HL-60 (cell line): ENCODE measurements around the gene DLG5.

Source experiments
- DNase-seq, 2 experiments: peaks; one replicate each; pipeline ENCODE4 v3.0.0-alpha.2; 2010 to 2020; ENCODE audit warnings: low read depth in 1 of 2, low spot score in 1 of 2
- H3K27ac ChIP-seq: fragments of 250-450 bp; sonication (Bioruptor Pico); replicated peaks from 2 replicates; pipeline ENCODE4 v1.5.1; 2020; ENCODE audit warnings: mild to moderate bottlenecking, moderate library complexity
- H3K27me3 ChIP-seq: fragments of 250-450 bp; sonication (Bioruptor Pico); 2 replicates; pipeline ENCODE4 v1.5.1; 2021; ENCODE audit warnings: mild to moderate bottlenecking, moderate library complexity; ENCODE audit not compliant: insufficient read depth, poor library complexity, severe bottlenecking
- H3K4me3 ChIP-seq: replicated peaks from 2 replicates; pipeline ENCODE4 v1.5.1; 2011; ENCODE audit warnings: mild to moderate bottlenecking, control low read depth, low read length; ENCODE audit not compliant: insufficient read depth
- GABPA ChIP-seq: IDR thresholded peaks from 2 replicates; pipeline ENCODE4 v1.6.1; 2012; ENCODE audit warnings: low read depth
- POLR2AphosphoS5 ChIP-seq: IDR thresholded peaks from 2 replicates; pipeline ENCODE4 v1.6.1; 2012; ENCODE audit warnings: low read depth
- SPI1 ChIP-seq: IDR thresholded peaks from 2 replicates; pipeline ENCODE4 v1.6.1; 2012; ENCODE audit warnings: low read depth, mild to moderate bottlenecking, borderline replicate concordance
- TF ChIP-seq, protein P1 (sequence below): IDR thresholded peaks from 2 replicates; pipeline ENCODE4 v1.6.1; 2012; ENCODE audit warnings: low read depth; ENCODE audit not compliant: insufficient replicate concordance
- TF ChIP-seq, protein P2 (sequence below): IDR thresholded peaks from one replicate; pipeline ENCODE4 v1.5.1; 2011; ENCODE audit warnings: low read length, control low read depth, inconsistent platforms; ENCODE audit not compliant: insufficient read depth

DLG5 gene

DNA sequence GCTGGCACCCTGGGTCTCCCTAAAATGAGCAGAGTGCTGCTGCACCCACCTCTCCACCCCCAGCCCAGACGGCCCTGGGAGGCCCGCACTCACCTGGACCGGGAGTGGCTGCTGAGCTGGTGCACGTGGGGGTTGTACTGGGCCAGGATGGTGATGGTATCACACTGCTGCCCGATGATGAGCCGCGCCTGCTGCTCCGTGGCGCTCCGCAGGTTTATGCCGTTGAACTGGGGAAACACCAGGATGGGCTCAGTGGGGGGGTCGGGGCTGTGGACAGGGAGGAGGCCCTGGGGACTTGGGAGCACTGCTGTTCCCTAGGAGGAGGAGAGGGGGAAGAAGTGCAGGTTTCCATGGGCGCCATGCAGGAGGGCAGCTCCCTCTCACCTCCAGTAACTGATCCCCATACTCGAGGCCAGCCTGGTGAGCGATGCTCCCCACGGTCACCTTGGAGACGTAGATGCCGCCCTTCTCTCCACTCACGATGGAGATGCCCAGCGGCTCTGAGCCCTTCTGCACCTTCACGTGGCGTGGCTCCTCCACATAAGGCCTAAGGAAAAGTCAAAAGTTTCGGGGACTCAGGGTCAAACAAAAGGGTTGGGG, 114.6 kb downstream of the DLG5 start:
- H3K27me3 ChIP-seq, result no peaks in the 10 kb centered on the region
- no peak for DNase-seq
- H3K27ac ChIP-seq, result no peak overlapping the region
- no peak overlapping the region for H3K4me3 ChIP-seq
- TF ChIP-seq GABPA, result no peak
- TF ChIP-seq, protein P1, sequence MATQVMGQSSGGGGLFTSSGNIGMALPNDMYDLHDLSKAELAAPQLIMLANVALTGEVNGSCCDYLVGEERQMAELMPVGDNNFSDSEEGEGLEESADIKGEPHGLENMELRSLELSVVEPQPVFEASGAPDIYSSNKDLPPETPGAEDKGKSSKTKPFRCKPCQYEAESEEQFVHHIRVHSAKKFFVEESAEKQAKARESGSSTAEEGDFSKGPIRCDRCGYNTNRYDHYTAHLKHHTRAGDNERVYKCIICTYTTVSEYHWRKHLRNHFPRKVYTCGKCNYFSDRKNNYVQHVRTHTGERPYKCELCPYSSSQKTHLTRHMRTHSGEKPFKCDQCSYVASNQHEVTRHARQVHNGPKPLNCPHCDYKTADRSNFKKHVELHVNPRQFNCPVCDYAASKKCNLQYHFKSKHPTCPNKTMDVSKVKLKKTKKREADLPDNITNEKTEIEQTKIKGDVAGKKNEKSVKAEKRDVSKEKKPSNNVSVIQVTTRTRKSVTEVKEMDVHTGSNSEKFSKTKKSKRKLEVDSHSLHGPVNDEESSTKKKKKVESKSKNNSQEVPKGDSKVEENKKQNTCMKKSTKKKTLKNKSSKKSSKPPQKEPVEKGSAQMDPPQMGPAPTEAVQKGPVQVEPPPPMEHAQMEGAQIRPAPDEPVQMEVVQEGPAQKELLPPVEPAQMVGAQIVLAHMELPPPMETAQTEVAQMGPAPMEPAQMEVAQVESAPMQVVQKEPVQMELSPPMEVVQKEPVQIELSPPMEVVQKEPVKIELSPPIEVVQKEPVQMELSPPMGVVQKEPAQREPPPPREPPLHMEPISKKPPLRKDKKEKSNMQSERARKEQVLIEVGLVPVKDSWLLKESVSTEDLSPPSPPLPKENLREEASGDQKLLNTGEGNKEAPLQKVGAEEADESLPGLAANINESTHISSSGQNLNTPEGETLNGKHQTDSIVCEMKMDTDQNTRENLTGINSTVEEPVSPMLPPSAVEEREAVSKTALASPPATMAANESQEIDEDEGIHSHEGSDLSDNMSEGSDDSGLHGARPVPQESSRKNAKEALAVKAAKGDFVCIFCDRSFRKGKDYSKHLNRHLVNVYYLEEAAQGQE, result no peak
- no peak for TF ChIP-seq SPI1
- TF ChIP-seq, protein P2, sequence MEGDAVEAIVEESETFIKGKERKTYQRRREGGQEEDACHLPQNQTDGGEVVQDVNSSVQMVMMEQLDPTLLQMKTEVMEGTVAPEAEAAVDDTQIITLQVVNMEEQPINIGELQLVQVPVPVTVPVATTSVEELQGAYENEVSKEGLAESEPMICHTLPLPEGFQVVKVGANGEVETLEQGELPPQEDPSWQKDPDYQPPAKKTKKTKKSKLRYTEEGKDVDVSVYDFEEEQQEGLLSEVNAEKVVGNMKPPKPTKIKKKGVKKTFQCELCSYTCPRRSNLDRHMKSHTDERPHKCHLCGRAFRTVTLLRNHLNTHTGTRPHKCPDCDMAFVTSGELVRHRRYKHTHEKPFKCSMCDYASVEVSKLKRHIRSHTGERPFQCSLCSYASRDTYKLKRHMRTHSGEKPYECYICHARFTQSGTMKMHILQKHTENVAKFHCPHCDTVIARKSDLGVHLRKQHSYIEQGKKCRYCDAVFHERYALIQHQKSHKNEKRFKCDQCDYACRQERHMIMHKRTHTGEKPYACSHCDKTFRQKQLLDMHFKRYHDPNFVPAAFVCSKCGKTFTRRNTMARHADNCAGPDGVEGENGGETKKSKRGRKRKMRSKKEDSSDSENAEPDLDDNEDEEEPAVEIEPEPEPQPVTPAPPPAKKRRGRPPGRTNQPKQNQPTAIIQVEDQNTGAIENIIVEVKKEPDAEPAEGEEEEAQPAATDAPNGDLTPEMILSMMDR, result no peak
- no peak for TF ChIP-seq POLR2AphosphoS5

DNA sequence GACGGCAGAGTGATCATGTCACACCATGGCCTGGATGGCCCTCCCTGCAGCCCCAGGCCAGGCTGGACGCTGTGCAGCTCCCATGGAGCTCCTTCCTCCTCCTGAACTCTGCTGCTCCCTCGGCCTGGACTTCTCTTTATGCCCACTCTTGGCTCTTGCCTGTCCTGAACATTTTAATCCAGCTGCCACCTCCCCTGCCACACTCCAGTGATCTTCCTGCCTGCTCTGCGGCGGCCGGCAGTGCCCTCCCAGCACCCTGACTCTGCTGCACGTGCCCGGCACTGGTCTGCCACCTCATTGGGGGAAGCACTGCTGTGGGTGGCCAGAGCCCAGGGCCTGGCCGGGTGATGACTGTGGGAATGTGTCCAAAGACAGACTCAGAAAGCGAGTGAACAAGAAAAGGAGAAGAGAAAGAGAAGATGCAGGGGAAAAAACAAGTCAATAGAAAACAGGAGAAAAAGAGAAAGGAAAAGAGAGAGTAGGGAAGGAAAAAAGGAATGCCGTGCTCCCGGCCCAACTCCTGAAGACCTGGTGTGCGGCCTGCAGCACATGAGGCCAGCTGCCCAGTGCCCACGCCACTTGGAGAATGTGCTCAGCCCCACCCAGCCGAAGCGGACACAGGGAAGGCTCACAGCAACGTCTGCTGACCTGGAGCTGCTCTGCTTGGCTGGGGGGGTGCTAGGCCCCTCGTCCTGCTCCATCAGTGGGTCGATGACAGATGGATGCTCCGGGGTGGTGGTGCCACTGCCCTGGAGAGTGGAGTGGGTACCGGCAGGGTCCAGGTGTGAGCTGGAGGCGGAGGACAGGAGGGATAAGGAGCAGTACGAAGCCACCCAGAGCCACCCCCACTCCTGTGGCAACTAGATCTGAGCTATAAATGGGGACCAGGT, 115.9 kb downstream of the DLG5 start:
- no peak for DNase-seq
- Histone ChIP-seq H3K4me3 (no peak overlapping the region), H3K27ac (no peak overlapping the region), H3K27me3 (no peaks in the 10 kb centered on the region)
- TF ChIP-seq GABPA (no peak), POLR2AphosphoS5 (no peak), SPI1 (no peak)
- TF ChIP-seq, protein P2, result no peak
- TF ChIP-seq, protein P1, result no peak

DNA sequence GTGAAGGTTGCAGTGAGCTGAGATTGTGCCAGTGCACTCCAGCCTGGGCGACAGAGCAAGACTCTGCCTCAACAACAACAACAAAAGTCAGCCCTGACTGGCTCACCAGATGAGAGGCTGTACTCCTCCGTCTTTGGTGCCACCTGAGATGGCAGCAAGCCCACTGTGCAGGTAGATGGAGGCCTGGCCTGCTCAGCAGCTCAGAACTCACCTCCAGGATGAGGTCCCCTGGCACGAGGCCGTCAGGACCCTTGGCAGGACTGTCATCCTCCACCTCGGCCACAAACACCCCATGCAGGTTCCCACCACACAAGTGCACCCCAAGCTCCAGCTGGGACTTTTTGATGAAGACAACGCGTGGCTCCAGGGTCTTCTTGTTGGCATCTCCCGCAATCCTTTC, 117.2 kb downstream of the DLG5 start:
- DNase-seq, result no peak
- Histone ChIP-seq H3K4me3 (no peak overlapping the region), H3K27me3 (no peaks in the 10 kb centered on the region), H3K27ac (no peak overlapping the region)
- TF ChIP-seq SPI1 (no peak), GABPA (no peak), POLR2AphosphoS5 (no peak)
- TF ChIP-seq, protein P1, result no peak
- TF ChIP-seq, protein P2, result no peak
